ENCODE results near the gene HPCA.

GRCh38 chr1:32897082-32898049 is 11.1 kb downstream of the HPCA start:
- TF ChIP-seq CTCF (IDR thresholded peaks at IDR 0.05; ENCODE audit: control extremely low read depth in 1 of 3, insufficient read depth in 1 of 3, low read depth in 1 of 3, low read length in 3 of 3) (no peak), EP300 (IDR thresholded peaks at IDR 0.05; ENCODE audit: borderline replicate concordance in 1 of 2, low read depth in 2 of 2, low read length in 2 of 2) (no peak), ASH2L (IDR thresholded peaks at IDR 0.05; ENCODE audit: low read length) (no peak), USF2 (IDR thresholded peaks at IDR 0.05; ENCODE audit: low read length) (no peak), JUN (IDR thresholded peaks at IDR 0.05; ENCODE audit: low read depth, low read length) (no peak), POLR2A (IDR thresholded peaks at IDR 0.05; ENCODE audit: control extremely low read depth in 1 of 2, low read depth in 2 of 2, low read length in 2 of 2) (no peak), POLR2AphosphoS5 (IDR thresholded peaks at IDR 0.05; ENCODE audit: low read depth, low read length) (no peak), MAX (IDR thresholded peaks at IDR 0.05) (no peak), SP1 (IDR thresholded peaks at IDR 0.05; ENCODE audit: low read depth, low read length) (no peak), NANOG (IDR thresholded peaks at IDR 0.05; ENCODE audit: insufficient read depth, low read depth, low read length, poor library complexity, severe bottlenecking) (no peak), ZNF274 (IDR thresholded peaks at IDR 0.05; ENCODE audit: borderline replicate concordance, extremely low read depth, low read length) (no peak), CHD1 (IDR thresholded peaks at IDR 0.05; ENCODE audit: low read depth, low read length) (no peak)
